ENCODE data around the gene POLR3A. TPM values are rescaled to one million over a fixed set of nuclear protein-coding genes. Genes with fewer than 3 reads are reported as not detected.
A peak's percentile ranks its signal among the peaks of the same experiment; 100 is the strongest.

POLR3A gene
- total RNA-seq, 1 donor from 2014 or later = 14.2 TPM

DNA sequence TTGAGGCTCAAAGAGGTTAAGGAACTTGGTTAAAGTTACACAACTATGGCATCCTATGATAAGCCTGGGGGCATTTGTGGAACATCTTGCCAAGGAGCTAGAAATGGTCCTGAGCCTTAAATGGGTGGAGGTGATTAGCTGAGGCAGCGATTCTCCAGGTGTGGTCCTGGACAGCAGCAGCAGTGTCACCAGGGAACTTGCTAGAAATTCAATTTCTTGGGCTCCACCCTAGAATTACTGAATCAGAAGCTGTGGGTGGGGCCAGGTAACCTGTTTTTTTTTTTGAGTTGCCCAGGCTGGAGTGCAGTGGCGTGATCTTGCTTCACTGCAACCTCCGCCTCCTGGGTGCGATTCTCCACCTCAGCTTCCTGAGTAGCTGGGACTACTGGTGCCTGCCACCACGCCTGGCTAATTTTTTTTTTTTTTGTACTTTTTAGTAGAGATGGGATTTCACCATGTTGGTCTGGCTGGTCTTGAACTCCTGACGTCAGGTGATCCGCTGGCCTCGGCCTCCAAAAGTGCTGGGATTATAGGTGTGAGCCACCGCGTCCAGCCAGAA lies 17.5 kb upstream of the POLR3A start:
- no peak for DNase-seq

DNA sequence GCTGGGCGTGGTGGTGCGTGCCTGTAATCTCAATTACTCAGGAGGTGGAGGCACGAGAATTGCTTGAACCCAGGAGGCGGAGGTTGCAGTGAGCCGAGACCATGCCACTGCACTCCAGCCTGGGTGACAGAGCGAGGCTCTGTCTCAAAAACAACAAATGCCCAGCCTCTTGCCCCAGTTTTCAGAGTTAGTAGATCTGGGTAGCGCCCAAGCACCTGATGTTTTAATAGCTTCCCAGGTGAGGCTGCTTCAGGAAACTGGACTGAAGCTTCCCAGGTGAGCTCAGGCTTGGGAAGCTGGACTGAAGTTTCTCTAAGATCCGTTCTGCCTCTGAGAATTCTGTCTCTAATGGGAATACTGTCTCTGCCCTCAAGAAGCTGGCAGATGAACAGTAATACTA lies 16.5 kb upstream of the POLR3A start:
- DNase-seq = no peak

DNA sequence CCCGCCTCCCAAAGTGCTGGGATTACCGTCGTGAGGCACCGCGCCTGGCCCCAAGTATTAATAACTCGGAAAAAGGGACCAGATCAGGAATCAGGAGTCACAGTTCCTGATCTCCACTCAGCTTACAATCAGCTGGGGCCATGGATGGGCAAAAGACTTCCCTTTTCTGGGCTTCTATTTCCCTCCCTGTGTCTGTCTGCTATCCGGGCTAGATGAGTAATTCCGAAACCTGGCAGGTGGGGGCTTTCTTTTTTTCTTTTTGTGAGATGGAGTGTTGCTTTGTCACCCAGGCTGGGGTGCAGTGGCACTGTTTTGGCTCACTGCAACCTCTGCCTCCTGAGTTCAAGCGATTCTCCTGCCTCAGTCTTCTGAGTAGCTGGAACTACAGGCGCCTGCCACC lies 15.9 kb upstream of the POLR3A start:
- no peak for DNase-seq

DNA sequence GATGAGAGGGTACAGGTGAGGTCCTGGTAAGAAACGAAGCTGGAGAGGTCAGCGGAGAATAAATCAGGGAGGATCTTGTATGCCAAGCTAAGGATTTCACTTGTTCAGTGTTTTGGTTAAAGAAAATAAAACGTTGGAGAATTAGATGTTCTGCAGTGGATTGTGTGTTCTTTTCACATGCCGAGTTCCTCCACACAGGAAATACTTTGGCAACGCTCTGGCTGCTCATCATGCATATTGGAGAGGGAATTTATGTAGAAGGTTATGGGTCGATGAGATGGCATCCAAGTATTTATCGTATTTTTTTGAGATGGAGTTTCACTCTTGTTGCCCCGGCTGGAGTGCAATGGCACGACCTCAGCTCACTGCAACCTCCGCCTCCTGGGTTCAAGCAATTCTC lies 15.4 kb upstream of the POLR3A start:
- no peak for DNase-seq

DNA sequence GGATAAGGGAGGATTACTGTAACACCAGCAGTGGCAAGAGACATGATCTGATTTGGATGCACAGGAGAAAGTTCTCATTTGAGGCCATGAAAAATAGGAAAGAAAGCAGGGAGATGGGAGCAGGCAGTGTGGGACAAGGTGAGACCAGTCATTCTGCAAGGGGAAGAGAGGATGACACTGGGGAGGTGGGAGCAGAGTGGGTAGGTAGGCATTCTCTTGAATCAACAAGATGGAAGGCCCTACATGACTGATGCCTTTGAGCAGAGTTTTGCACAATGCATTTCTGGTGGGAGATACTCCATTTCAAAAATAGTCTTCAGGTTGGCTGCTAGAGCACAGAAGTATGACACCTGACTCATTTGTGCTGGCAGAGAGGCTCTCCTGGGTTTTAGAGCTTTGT lies 14.9 kb upstream of the POLR3A start:
- no peak for DNase-seq

DNA sequence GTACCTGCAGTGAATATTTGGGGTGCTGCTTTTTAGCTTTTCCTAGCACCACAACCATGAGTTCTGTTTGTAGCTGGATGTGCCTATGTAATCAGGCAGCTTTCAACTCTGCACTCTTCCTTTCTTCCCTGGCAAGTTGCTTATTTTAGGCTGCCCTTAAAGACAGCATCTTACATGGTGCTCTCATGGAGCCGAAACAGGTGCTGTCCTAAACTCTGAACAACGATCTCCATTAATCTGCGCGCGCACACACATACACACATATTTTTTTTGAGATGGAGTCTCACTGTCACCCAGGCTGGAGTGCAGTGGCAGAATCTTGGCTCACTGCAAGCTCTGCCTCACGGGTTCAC lies 13.4 kb upstream of the POLR3A start:
- DNase-seq = no peak

DNA sequence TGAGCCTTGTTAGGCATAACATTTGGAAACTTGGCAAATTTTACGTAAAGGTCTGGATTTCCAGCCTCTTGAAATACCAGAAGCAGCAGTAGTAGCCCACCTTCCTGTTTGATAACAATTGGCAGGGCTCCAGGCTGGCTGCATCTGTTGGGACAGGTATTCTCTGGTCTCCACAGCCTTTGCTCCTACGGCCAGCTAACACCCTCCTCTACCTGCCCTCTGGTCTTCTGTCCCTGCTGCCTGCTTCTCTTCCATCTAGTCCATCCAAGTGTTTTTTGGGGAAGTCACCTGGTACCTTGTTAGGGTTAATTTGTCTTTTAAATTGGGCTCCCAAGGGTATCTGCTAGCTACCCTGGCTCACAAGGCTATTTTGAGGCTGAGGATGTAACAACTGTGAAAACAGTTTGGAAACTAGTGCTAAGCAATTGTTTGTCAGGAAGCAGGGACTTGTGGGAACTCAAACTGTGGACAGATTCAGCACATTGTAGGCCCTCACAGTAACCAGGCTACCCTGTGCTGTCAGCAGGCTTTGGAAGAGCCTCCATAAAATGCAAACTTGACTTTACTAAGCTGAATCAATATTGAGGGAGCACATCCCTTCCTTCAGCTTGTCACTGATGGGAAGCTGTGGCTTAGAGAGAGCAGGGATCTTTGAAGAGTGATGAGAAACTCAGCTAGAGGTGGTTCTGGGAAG lies 12.9 kb upstream of the POLR3A start:
- no peak for DNase-seq

DNA sequence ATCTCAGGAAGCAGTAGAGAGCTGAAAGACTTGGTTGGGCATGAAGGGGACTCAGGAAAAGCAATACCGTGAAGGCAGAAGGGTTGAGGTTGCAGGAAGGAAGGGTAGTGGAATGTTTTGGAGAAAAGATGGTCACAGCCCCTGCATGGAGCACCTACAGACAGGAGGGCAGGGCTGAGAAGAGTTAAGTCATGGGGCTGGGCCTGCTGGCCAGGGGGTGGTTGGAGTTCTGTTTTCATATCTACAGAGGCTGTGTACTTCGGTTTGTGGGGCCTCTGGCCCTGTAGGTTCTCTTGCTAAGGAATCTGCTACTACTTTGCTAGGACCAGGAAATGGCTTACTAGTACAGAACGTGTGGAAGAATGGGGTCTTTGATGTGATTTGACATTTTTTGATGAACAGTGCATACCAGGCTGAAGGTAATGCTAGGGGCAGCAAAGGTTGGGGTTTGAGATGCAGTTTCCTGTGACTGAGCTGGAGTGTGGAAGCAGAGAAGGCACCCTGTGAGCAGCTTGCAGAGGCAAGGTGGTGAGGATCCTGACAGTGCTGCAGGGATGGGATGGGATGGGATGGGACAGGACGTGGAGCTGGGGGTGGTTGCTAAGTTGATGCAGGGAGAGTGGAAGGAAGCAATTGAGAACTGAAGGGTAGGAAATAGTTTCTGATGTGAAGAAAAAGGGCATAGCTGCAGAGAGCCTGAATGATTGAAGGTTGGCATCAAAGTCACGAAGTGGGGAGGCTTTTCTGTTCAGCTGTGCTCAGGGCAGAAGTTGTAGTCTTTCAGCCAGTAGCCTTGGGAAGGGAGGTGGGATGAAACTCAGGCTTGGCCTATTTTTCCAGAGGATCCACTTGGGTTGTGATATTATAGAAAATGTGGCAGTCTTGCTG lies 12.1 kb upstream of the POLR3A start:
- DNase-seq = no peak

DNA sequence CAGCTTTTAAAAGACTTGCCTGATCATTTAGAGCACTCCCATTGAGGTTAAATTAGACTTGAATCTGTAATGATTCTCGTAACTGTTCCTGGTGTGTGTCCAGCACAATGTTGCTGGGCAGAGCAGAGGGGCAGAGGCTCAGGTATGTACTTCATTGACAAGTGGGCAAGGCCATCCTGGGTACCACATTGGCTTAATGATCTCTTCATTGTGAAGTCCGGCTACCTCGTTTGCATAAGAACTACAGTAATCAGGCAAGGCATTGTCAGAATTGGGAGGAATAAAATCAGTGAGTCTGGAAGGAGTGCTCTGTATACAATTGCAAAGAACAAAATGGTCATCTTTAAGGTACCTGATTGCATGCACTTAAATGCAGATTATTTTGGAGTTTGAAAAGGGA lies 10.4 kb upstream of the POLR3A start:
- DNase-seq = no peak

DNA sequence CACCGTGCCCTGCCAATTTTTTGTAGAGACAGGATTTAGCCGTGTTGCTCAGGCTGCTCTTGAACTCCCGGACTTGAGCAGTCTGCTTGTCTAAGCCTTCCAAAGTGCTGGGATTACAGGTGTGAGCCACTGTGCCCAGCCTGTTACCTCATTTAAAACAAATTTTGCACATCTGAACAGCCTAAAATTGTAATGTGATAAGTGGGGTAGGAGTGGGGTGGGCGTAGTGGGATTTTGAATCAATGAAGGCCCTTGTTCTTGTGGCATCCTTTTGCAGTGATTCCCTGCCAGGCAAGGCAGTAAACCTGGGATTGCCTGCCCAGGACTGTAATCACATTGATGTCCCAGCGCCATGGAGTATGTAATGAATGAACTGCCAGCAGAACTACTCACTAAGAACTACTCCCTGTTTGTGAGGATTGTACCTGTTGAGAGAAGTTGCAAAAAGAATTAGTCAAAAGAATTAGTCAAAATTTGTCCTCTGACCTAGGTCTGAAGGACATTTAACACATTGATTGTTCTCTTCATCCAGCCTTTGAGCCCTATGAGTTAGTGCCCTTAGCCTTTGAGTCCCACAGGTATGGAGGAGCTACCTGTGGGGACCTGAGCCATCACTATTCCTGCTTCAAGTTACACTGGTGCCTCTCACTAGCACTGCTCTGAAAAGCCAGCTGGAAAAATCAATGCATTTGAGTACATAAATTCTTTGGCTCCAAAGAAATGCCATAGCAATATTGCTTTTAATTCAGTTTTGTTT lies 9.7 kb upstream of the POLR3A start:
- DNase-seq = no peak

DNA sequence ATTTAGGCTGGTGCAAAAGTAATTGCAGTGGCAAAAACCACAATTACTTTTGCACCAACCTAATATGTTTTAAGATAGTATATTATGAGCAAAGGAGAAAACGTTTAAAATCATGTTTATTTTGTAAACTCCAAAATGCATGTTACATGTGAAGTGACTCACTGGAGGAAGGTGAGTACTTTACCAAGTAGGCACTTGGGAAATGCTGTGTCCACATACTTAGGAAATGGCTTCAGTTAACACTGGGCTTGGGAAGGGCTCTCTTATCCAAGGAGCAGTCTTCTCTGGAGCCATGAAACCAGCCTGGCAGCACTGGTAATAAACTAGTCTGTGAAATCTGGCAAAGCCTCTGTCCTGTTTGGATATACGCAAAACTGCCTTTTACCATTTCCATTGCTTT lies 8.8 kb upstream of the POLR3A start:
- DNase-seq = no peak

DNA sequence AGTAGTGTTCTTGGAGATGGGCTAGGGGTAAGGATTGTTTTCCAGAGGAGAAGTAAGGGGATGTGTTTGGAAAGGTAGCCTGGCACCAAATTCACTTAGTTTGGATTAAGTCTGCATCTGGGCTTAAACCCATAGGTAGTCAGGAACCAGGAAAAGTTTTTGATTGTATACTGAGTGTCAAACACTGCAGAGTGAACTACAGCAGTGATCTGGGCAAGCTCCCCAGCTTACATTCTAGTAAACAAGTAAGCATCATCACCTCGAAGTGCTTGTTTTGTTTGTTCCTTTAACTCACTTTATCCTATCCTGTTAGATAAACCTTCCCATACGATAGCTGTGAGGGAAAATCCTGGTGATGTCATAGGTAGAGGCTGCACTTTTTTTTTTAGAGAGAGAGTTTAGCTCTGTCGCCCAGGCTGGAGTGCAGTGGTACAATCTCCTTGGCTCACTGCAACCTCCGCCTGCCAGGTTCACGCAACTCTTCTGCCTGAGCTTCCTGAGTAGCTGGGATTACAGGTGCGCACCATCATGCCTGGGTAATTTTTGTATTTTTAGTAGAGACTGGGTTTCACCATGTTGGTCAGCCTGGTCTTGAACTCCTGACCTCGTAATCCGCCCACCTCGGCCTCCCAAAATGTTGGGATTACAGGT lies 6.7 kb upstream of the POLR3A start:
- no peak for DNase-seq

DNA sequence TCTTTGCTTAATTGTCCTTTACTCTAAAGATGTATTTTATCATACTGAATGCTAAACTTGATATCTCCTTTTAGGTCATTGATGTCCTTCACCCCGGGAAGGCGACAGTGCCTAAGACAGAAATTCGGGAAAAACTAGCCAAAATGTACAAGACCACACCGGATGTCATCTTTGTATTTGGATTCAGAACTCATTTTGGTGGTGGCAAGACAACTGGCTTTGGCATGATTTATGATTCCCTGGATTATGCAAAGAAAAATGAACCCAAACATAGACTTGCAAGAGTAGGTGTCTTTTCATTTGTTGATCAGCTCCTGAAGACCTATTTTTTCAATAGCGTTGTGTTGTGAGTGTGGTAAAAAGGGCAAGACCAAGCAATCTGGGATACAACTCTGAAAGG lies 6.1 kb upstream of the POLR3A start:
- no peak for DNase-seq

DNA sequence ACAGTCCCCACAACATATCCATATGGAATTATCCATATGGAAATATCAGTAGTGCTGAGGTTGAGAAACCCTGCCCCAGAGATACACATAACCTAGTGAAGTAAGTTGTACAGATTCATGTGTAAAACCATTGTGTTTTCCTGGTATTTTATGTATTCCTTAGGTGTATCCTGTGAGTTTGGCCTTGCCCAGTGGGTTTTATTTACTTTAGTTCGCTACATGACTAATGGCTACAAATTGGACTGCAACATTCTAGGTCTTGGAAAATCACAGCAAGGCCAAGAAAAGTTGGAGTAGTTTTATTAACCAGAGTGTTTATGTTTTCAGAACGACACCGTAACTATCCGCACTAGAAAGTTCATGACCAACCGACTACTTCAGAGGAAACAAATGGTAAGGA lies 5.7 kb upstream of the POLR3A start:
- no peak for DNase-seq

DNA sequence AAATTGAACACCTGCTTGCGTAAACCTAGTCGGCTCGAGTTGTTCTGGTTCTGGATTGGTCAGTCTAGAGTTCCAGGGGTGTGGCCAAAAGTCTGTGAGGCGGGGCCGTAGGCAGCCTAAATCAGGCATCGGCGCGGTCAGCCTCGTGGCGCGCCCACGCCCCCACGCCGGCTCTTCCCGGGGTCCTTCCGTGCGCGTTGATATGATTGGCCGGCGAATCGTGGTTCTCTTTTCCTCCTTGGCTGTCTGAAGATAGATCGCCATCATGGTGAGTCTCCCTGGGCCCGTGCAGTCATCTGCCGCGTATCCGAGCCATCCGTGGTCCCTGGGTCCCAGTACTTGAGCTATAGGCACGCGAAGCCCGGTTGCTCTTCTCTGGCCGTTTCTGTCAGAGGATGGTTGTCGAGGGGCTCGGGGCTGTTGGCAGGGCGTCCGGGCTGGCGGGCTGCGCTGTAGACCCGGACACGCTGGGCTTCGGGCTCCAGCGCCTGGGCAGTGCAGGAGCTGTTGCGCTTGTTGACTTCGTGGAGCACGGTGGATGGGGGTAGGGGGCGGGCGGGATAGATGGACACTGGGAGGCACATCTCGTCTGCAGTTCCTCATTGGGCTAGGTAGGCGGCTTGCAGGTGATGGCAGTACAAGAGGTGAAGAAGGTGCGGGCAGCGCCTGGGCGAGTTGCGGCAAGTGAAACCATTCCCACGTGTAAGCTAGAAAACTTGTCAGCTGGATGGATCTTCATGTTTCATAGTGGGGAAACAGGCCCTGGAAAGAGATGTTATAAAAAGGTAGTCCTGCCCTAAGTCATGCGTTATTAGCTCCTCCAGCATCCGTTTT lies 4.5 kb upstream of the POLR3A start, which contains the start of gene RPS24:
TSS of gene RPS24 (plus strand) at position 227 of the 834 bp plus-strand sequence. CDS start at position 266, 39 bp downstream.
- DNase-seq = peak; percentile 98

DNA sequence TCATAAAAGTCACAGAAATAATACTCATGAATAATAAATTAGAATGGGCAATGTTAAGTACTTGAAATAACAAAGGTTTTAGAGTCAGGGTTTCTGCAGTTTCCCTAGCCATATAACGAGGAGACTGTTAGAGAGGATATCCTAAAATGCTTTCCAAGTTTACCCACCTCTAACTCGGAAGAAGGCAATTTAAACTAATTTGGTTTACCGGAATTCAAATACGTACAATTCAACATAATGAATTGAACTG lies 4.0 kb upstream of the POLR3A start:
- DNase-seq = no peak

DNA sequence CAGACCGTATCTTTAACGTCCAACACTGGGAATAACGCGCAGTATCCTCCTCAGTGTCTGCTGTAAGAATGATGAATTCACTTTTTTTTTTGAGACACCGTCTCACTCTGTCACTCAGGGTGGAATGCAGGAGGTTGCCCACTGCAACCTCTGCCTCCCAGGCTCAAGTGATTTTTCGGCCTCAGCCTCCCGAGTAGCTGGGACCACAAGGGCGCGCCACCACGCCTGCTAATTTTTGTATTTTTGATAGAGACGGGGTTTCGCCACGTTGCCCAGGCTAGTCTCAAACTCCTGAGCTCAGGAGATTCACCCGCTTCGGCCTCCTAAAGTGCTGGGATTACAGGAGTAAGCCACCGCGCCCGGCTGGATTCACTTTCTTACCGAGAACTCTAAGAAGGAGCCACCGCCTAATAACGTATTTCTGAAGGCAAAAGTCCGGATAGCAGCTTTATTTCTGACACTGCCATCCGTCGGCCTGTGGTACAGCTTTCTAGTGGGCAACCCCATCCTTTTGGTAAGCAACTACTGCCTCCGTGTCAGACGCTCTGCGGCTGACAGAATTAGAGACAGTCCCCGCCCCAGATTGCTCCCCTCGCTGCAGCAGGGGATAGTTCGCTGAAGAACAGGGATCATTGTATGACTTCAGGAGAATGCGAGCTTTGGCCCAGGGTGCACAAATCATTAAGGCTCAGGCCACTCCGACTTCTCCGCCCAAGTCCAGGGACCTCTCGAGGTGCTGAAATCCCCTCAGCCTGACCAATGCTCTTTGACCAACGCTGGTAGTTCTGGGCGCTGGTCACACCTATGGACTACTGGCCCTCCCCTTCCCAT lies 662 bp downstream of the POLR3A start:
- DNase-seq = peak; percentile 27

DNA sequence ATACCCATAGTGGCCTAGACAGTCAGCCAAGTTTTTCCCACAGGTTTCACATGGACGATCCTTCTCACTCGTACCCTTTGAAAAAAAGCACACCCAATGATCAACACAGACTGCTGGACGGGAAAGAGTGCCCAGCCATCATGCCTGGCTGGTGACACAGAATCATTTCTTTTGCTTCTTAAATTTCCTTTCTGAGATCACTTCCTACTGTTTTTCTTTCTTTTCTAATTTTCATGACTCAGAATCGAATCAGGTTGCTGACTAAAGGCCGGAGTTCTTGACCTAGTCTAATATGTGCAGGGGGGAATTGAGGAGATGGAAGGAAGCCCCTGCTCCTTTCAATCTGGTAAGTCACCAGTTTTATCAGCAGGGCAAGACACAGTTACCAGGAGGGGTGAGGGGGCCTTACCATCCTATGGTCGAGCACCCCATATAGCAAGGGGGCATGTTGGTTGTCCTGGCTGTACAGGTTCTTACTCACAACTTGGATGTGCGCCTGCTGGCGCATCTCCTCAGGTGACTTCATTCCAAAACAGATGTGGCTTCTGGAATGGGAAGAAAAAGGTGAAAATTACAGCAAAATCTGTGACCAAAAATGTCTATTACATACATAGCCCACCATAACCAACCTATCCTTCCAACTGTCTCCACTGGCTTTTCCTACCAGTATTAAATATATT lies 3.5 kb downstream of the POLR3A start:
- no peak for DNase-seq

DNA sequence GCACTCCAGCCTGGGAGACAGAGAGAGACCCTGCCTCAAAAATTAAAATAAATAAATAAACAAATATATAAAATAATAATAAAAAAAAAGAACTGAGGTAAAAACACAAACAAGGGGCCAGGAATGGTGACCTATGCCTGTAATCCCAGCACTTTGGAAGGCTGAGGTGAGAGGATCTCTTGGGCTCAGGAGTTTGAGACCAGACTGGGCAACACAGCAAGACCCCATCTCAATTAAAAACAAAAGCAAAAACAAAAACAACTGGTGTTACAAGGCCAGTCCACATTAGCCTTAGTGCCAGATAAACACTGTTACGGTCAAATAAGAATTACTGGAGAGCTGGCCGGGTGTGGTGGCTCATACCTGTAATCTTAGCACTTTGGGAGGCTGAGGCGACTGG lies 5.6 kb downstream of the POLR3A start:
- DNase-seq = no peak

DNA sequence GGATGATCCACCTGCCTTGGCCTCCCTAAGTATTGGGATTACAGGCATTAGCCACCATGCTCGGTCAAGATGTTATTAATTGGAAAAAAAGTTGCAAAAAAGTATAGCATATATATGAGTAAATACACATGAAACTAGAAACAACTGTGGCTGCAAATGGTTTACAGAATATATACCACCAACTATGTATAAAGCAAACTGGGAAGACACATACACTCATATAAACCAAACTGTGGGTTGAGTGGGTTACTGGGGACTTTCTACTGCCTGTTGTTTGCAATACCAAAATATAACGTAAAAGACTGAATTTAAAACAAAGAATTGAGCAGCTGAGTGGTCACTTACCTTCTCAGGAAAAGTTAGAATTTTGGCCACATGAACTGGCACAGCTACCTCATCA lies 8.1 kb downstream of the POLR3A start:
- no peak for DNase-seq

All from skin of body (tissue), 2 donors.